Neural crest cell (in vitro differentiated cells): ENCODE results near the gene SAP25. TPM values are rescaled to one million over a fixed set of nuclear protein-coding genes. Genes with fewer than 3 reads are reported as not detected.
A peak's percentile ranks its signal among the peaks of the same experiment; 100 is the strongest.
"Not testable (repeated sequence)": the region's sequence is repeated elsewhere in the genome, so short reads cannot be mapped to it uniquely, and the experiment has no call there.

Experiments
- DNase-seq: peaks from one replicate; pipeline ENCODE4 v3.0.0; 2021; ENCODE audit warnings: low read depth, mixed read lengths, low spot score
- H3K27ac Mint-ChIP-seq: one replicate; pipeline ENCODE4 v1.8.0; 2021; ENCODE audit warnings: mild to moderate bottlenecking, mixed read lengths; ENCODE audit not compliant: unreplicated experiment
- H3K27me3 Mint-ChIP-seq: 2 replicates; pipeline ENCODE4 v1.8.0; 2021; ENCODE audit warnings: low read depth, mild to moderate bottlenecking, mixed read lengths
- H3K36me3 Mint-ChIP-seq: 2 replicates; pipeline ENCODE4 v1.8.0; 2021; ENCODE audit warnings: low read depth, mild to moderate bottlenecking, mixed read lengths
- H3K4me1 Mint-ChIP-seq: 2 replicates; pipeline ENCODE4 v1.8.0; 2021; ENCODE audit warnings: mixed read lengths
- H3K4me3 Mint-ChIP-seq: one replicate; pipeline ENCODE4 v1.8.0; 2021; ENCODE audit warnings: mild to moderate bottlenecking, mixed read lengths
- H3K9me3 Mint-ChIP-seq: 2 replicates; pipeline ENCODE4 v1.8.0; 2021; ENCODE audit warnings: mixed read lengths
- CTCF ChIP-seq: fragments of 200-600 bp; sonication (generic); conservative IDR thresholded peaks from 2 replicates; pipeline ENCODE4 v1.5.0; 2021; ENCODE audit warnings: antibody characterized with exemption, mild to moderate bottlenecking
- total RNA-seq: library from RNA; stranded (reverse); gene quantifications from 2 replicates; pipeline ENCODE4 v1.2.1, GENCODE V29; 2021

Gene SAP25
- total RNA-seq, 1 donor from 2014 or later, result 3.4 TPM

GRCh38 chr7:100540073-100540723 is 33.5 kb downstream of the SAP25 start:
- DNase-seq, result no peak
- Mint-ChIP-seq H3K36me3 (no peaks in the 10 kb centered on the region), H3K4me3 (peak overlapping the region; percentile 86), H3K27me3 (no peaks in the 10 kb centered on the region), H3K27ac (no peak overlapping the region), H3K9me3 (no peaks in the 10 kb centered on the region), H3K4me1 (peaks cover 31% of the 10 kb centered on the region)
- TF ChIP-seq CTCF, result no peak

GRCh38 chr7:100539436-100540006 is 34.2 kb downstream of the SAP25 start:
- no peak for TF ChIP-seq CTCF
- no peaks in the 10 kb centered on the region for H3K36me3 Mint-ChIP-seq
- H3K9me3 Mint-ChIP-seq, result no peaks in the 10 kb centered on the region
- H3K27me3 Mint-ChIP-seq, result no peaks in the 10 kb centered on the region
- H3K27ac Mint-ChIP-seq, result no peak overlapping the region
- peaks cover 26% of the 10 kb centered on the region for H3K4me1 Mint-ChIP-seq
- H3K4me3 Mint-ChIP-seq, result peak overlapping the region; percentile 93
- peak; percentile 7 for DNase-seq

- peak within 1 kb of the TSS; percentile 93 for H3K4me3 Mint-ChIP-seq
- no peaks in the 10 kb centered on the region for H3K36me3 Mint-ChIP-seq
- peak within 1 kb of the TSS; percentile 63 for H3K27ac Mint-ChIP-seq
- peak; percentile 99 for DNase-seq
- H3K4me1 Mint-ChIP-seq, result peaks cover 26% of the 10 kb centered on the region
- no peaks in the 10 kb centered on the region for H3K27me3 Mint-ChIP-seq
- no peak for TF ChIP-seq CTCF
- H3K9me3 Mint-ChIP-seq, result no peaks in the 10 kb centered on the region
Observed at GRCh38 chr7:100538654-100539435, 34.9 kb downstream of the SAP25 start, which contains the start of gene AGFG2. Gene AGFG2, plus strand, starts transcription at chr7:100539203. Its CDS starts 144 bp downstream, at chr7:100539347.

GRCh38 chr7:100538348-100538653 is 35.4 kb downstream of the SAP25 start:
- Mint-ChIP-seq H3K27me3 (no peaks in the 10 kb centered on the region), H3K4me3 (peak overlapping the region; percentile 93), H3K4me1 (peaks cover 26% of the 10 kb centered on the region), H3K36me3 (no peaks in the 10 kb centered on the region), H3K9me3 (no peaks in the 10 kb centered on the region), H3K27ac (no peak overlapping the region)
- DNase-seq, result no peak
- no peak for TF ChIP-seq CTCF

GRCh38 chr7:100536695-100537094 is 37.0 kb downstream of the SAP25 start:
- not testable (repeated sequence) for DNase-seq, H3K27ac Mint-ChIP-seq, H3K27me3 Mint-ChIP-seq, H3K4me3 Mint-ChIP-seq, H3K36me3 Mint-ChIP-seq, H3K9me3 Mint-ChIP-seq
- H3K4me1 Mint-ChIP-seq, result peaks cover 22% of the 10 kb centered on the region

- H3K9me3 Mint-ChIP-seq, H3K4me3 Mint-ChIP-seq, H3K27me3 Mint-ChIP-seq, H3K27ac Mint-ChIP-seq, H3K36me3 Mint-ChIP-seq, DNase-seq: not testable (repeated sequence)
- peaks cover 17% of the 10 kb centered on the region for H3K4me1 Mint-ChIP-seq
Observed at GRCh38 chr7:100535982-100536381, 37.7 kb downstream of the SAP25 start.
